ENCODE results near the gene CFAP65. TPM values are rescaled to one million over a fixed set of nuclear protein-coding genes. Genes with fewer than 3 reads are reported as not detected.
A peak's percentile ranks its signal among the peaks of the same experiment; 100 is the strongest.

Gene CFAP65
- total RNA-seq, 1 experiment from 2014 or later: 0.33 TPM

GRCh38 chr2:218981881-218982585, 59.3 kb downstream of the CFAP65 start:
- ATAC-seq (peak; percentile 55), DNase-seq (ENCODE audit: low read depth, low spot score) (no peak)
- Histone ChIP-seq H3K4me1 (ENCODE audit: control insufficient read depth, insufficient read depth, low read length) (peaks cover 12% of the 10 kb centered on the region), H3K27ac (ENCODE audit: low read length) (no peak overlapping the region), H3K36me3 (ENCODE audit: control insufficient read depth, insufficient read depth, low read length) (no peaks in the 10 kb centered on the region), H3K4me3 (ENCODE audit: low read depth in 2 of 2, low read length in 2 of 2) (peak overlapping the region; percentile 8 to 23; a peak in 2 of 4 replicates), H3K9me3 (ENCODE audit: control insufficient read depth, insufficient read depth, low read depth, low read length) (no peaks in the 10 kb centered on the region), H3K27me3 (ENCODE audit: control insufficient read depth, insufficient read depth, low read length) (peaks cover 18% of the 10 kb centered on the region; the same call in 1 of the 2 replicates)
- TF ChIP-seq TCF7L2 (IDR thresholded peaks at IDR 0.05; ENCODE audit: low read depth, low read length) (no peak), SIN3A (IDR thresholded peaks at IDR 0.05; ENCODE audit: borderline replicate concordance, insufficient read depth, low read depth, low read length) (no peak), POLR2AphosphoS5 (IDR thresholded peaks at IDR 0.05; ENCODE audit: low read depth, low read length) (no peak)
- TF ChIP-seq, protein P1, sequence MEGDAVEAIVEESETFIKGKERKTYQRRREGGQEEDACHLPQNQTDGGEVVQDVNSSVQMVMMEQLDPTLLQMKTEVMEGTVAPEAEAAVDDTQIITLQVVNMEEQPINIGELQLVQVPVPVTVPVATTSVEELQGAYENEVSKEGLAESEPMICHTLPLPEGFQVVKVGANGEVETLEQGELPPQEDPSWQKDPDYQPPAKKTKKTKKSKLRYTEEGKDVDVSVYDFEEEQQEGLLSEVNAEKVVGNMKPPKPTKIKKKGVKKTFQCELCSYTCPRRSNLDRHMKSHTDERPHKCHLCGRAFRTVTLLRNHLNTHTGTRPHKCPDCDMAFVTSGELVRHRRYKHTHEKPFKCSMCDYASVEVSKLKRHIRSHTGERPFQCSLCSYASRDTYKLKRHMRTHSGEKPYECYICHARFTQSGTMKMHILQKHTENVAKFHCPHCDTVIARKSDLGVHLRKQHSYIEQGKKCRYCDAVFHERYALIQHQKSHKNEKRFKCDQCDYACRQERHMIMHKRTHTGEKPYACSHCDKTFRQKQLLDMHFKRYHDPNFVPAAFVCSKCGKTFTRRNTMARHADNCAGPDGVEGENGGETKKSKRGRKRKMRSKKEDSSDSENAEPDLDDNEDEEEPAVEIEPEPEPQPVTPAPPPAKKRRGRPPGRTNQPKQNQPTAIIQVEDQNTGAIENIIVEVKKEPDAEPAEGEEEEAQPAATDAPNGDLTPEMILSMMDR (IDR thresholded peaks at IDR 0.05): no peak
- TF ChIP-seq, protein P2, sequence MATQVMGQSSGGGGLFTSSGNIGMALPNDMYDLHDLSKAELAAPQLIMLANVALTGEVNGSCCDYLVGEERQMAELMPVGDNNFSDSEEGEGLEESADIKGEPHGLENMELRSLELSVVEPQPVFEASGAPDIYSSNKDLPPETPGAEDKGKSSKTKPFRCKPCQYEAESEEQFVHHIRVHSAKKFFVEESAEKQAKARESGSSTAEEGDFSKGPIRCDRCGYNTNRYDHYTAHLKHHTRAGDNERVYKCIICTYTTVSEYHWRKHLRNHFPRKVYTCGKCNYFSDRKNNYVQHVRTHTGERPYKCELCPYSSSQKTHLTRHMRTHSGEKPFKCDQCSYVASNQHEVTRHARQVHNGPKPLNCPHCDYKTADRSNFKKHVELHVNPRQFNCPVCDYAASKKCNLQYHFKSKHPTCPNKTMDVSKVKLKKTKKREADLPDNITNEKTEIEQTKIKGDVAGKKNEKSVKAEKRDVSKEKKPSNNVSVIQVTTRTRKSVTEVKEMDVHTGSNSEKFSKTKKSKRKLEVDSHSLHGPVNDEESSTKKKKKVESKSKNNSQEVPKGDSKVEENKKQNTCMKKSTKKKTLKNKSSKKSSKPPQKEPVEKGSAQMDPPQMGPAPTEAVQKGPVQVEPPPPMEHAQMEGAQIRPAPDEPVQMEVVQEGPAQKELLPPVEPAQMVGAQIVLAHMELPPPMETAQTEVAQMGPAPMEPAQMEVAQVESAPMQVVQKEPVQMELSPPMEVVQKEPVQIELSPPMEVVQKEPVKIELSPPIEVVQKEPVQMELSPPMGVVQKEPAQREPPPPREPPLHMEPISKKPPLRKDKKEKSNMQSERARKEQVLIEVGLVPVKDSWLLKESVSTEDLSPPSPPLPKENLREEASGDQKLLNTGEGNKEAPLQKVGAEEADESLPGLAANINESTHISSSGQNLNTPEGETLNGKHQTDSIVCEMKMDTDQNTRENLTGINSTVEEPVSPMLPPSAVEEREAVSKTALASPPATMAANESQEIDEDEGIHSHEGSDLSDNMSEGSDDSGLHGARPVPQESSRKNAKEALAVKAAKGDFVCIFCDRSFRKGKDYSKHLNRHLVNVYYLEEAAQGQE (IDR thresholded peaks at IDR 0.05; ENCODE audit: insufficient read depth in 1 of 2, low read depth in 2 of 2, low read length in 1 of 2): no peak
- BruUV-seq (replicated peaks): no TSS peak
- ChIA-PET POLR2A (interaction anchor here (0.7 kb wide), 1 partner anchor 63 kb away, joined by 3 read pairs; no protein-coding TSS in a partner anchor), CTCF (interaction anchor here (0.6 to 2.5 kb wide), 6 partner anchors 10 to 105 kb away, joined by 4 to 20 read pairs (median 9); no protein-coding TSS in a partner anchor)
- in situ Hi-C loops (cut with HindIII; ENCODE audit: low pct_unique_long_range_greater_than_20kb, low sequenced_read_pairs): no loop called here
- intact Hi-C loops (cut with micrococcal nuclease; ENCODE audit: unreplicated experiment): loop anchor here (5.0 kb wide), 1 partner anchor 130 kb away; no protein-coding TSS in a partner anchor

DNA sequence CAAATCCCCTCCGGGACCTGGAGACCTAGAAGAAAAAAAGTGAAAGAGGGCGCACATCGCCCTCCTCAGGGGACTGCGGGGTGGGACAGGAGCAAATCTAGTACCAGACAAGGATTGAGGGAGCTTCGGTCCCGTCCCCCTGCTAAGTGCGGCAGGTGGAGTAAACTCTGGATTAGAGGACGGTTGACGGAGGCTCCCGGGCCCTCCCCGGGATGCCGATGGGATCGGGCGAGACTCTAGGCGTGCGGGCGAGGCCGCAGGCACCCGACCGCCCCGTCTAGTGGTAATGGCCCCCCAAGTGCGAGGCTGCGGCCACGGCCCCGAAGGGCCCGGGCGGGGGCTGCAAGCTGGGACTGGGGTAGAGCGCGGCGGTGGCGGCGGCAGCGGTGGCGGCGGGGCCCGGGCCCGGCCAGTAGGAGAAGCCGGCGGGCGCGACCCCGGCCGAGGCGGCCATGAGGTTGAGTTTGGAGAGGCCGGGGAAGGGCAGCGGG, 59.9 kb downstream of the CFAP65 start:
- no peak for DNase-seq (ENCODE audit: low read depth, low spot score)
- CTCF ChIA-PET: interaction anchor here (0.6 to 2.5 kb wide), 7 partner anchors 11 to 104 kb away, joined by 3 to 20 read pairs (median 7); no protein-coding TSS in a partner anchor
- TF ChIP-seq POLR2AphosphoS5 (IDR thresholded peaks at IDR 0.05; ENCODE audit: low read depth, low read length) (no peak), TCF7L2 (IDR thresholded peaks at IDR 0.05; ENCODE audit: low read depth, low read length) (no peak), SIN3A (IDR thresholded peaks at IDR 0.05; ENCODE audit: borderline replicate concordance, insufficient read depth, low read depth, low read length) (no peak)
- TF ChIP-seq, protein P2 (IDR thresholded peaks at IDR 0.05; ENCODE audit: insufficient read depth in 1 of 2, low read depth in 2 of 2, low read length in 1 of 2): no peak
- TF ChIP-seq, protein P1 (IDR thresholded peaks at IDR 0.05): no peak
- no peak overlapping the region for H3K27ac ChIP-seq (ENCODE audit: low read length)
- H3K36me3 ChIP-seq (ENCODE audit: control insufficient read depth, insufficient read depth, low read length): no peaks in the 10 kb centered on the region
- intact Hi-C loops (cut with micrococcal nuclease; ENCODE audit: unreplicated experiment): loop anchor here (5.0 kb wide), 1 partner anchor 129 kb away; no protein-coding TSS in a partner anchor
- POLR2A ChIA-PET: interaction anchor here (0.7 kb wide), 1 partner anchor 63 kb away, joined by 3 read pairs; no protein-coding TSS in a partner anchor
- no TSS peak for BruUV-seq (replicated peaks)
- in situ Hi-C loops (cut with HindIII; ENCODE audit: low pct_unique_long_range_greater_than_20kb, low sequenced_read_pairs): no loop called here
- no peaks in the 10 kb centered on the region for H3K9me3 ChIP-seq (ENCODE audit: control insufficient read depth, insufficient read depth, low read depth, low read length)
- peaks cover 18% of the 10 kb centered on the region; the same call in 1 of the 2 replicates for H3K27me3 ChIP-seq (ENCODE audit: control insufficient read depth, insufficient read depth, low read length)
- peaks cover 12% of the 10 kb centered on the region for H3K4me1 ChIP-seq (ENCODE audit: control insufficient read depth, insufficient read depth, low read length)
- peak overlapping the region; percentile 23 to 49 for H3K4me3 ChIP-seq (ENCODE audit: low read depth in 2 of 2, low read length in 2 of 2)
- peak; percentile 29 for ATAC-seq

Measured in Panc1 (cell line).